MM.1S (cell line): ENCODE measurements around the gene TRMT10B.

Source experiments
- DNase-seq: peaks from one replicate; pipeline ENCODE4 v3.0.0-alpha.2; 2015
- H2AFZ ChIP-seq: fragments of 300-600 bp; sonication (generic); 2 replicates; pipeline ENCODE4 v1.6.0; 2016; ENCODE audit warnings: antibody characterized with exemption, low read length
- H3F3A ChIP-seq: fragments of 300-600 bp; sonication (generic); 2 replicates; pipeline ENCODE4 v1.6.1; 2016; ENCODE audit warnings: mild to moderate bottlenecking, antibody characterized with exemption, low read length, moderate library complexity, mixed read lengths; ENCODE audit not compliant: insufficient read depth
- H3K27ac ChIP-seq: fragments of 300-600 bp; sonication (generic); 2 replicates; pipeline ENCODE4 v1.5.1; 2016; ENCODE audit warnings: mild to moderate bottlenecking, low read length
- H3K27me3 ChIP-seq: fragments of 300-600 bp; sonication (generic); replicated peaks from 2 replicates; pipeline ENCODE4 v1.6.0; 2016; ENCODE audit warnings: low read length; ENCODE audit not compliant: insufficient read depth
- H3K36me3 ChIP-seq: fragments of 300-600 bp; sonication (generic); replicated peaks from 2 replicates; pipeline ENCODE4 v1.6.1; 2016; ENCODE audit warnings: mild to moderate bottlenecking, low read length, mixed read lengths; ENCODE audit not compliant: insufficient read depth
- H3K4me1 ChIP-seq: fragments of 300-600 bp; sonication (generic); 2 replicates; pipeline ENCODE4 v1.6.1; 2016; ENCODE audit warnings: low read length, mixed read lengths
- H3K4me2 ChIP-seq: fragments of 300-600 bp; sonication (generic); 2 replicates; pipeline ENCODE4 v1.6.0; 2016; ENCODE audit warnings: low read depth, low read length
- H3K4me3 ChIP-seq: fragments of 300-600 bp; sonication (generic); 2 replicates; pipeline ENCODE4 v1.5.1; 2016; ENCODE audit warnings: low read length, mixed read lengths
- H3K79me2 ChIP-seq: fragments of 300-600 bp; sonication (generic); 2 replicates; pipeline ENCODE4 v1.6.1; 2016; ENCODE audit warnings: mixed run types, low read length, mixed read lengths
- H3K9ac ChIP-seq: fragments of 300-600 bp; sonication (generic); 2 replicates; pipeline ENCODE4 v1.6.1; 2016; ENCODE audit warnings: low read length, mixed read lengths
- H3K9me2 ChIP-seq: fragments of 300-600 bp; sonication (generic); replicated peaks from 2 replicates; pipeline ENCODE4 v1.6.1; 2016; ENCODE audit warnings: mild to moderate bottlenecking, low read length, mixed read lengths; ENCODE audit not compliant: insufficient read depth
- H3K9me3 ChIP-seq: fragments of 300-600 bp; sonication (generic); replicated peaks from 2 replicates; pipeline ENCODE4 v1.6.1; 2016; ENCODE audit warnings: mild to moderate bottlenecking, low read length, mixed read lengths; ENCODE audit not compliant: insufficient read depth
- H4K20me1 ChIP-seq: fragments of 300-600 bp; sonication (generic); 2 replicates; pipeline ENCODE4 v1.6.1; 2016; ENCODE audit warnings: mild to moderate bottlenecking, low read length, moderate library complexity, mixed read lengths; ENCODE audit not compliant: insufficient read depth
- CTCF ChIP-seq: fragments of 300-600 bp; sonication (generic); IDR thresholded peaks from 2 replicates; pipeline ENCODE4 v1.5.1; 2016; ENCODE audit warnings: antibody characterized with exemption, low read length, mixed read lengths
- EZH2 ChIP-seq: fragments of 300-600 bp; sonication (generic); optimal IDR thresholded peaks from 2 replicates; pipeline ENCODE3; 2017; ENCODE audit warnings: low read depth, mild to moderate bottlenecking, antibody characterized with exemption, low read length, mixed read lengths
- EZH2phosphoT487 ChIP-seq: fragments of 300-600 bp; sonication (generic); IDR thresholded peaks from 2 replicates; pipeline ENCODE4 v1.6.1; 2018; ENCODE audit warnings: antibody characterized with exemption, low read length

The TRMT10B gene

GRCh38 chr9:37740128-37740527, 13.5 kb upstream of the TRMT10B start:
- Histone ChIP-seq H3K4me3 (no peak overlapping the region), H3K27me3 (no peaks in the 10 kb centered on the region), H2AFZ (no peak overlapping the region), H3K79me2 (no peaks in the 10 kb centered on the region), H4K20me1 (no peaks in the 10 kb centered on the region), H3K9me3 (no peaks in the 10 kb centered on the region), H3K4me2 (no peak overlapping the region), H3K36me3 (no peaks in the 10 kb centered on the region), H3K9me2 (no peaks in the 10 kb centered on the region), H3K9ac (no peak overlapping the region), H3K27ac (no peak overlapping the region), H3F3A (no peaks in the 10 kb centered on the region), H3K4me1 (no peaks in the 10 kb centered on the region)
- no peak for DNase-seq
- no peak for TF ChIP-seq CTCF
- TF ChIP-seq EZH2, result no peak
- no peak for TF ChIP-seq EZH2phosphoT487

GRCh38 chr9:37740631-37741328, 12.8 kb upstream of the TRMT10B start:
- no peak overlapping the region for H3K27ac ChIP-seq
- H4K20me1 ChIP-seq, result no peaks in the 10 kb centered on the region
- H3K9me3 ChIP-seq, result no peaks in the 10 kb centered on the region
- TF ChIP-seq EZH2phosphoT487 (no peak), EZH2 (no peak)
- no peaks in the 10 kb centered on the region for H3K79me2 ChIP-seq
- no peaks in the 10 kb centered on the region for H3F3A ChIP-seq
- H3K9me2 ChIP-seq, result no peaks in the 10 kb centered on the region
- H3K36me3 ChIP-seq, result no peaks in the 10 kb centered on the region
- H3K4me2 ChIP-seq, result no peak overlapping the region
- no peak for DNase-seq
- H3K4me3 ChIP-seq, result no peak overlapping the region
- H3K4me1 ChIP-seq, result no peaks in the 10 kb centered on the region
- no peak overlapping the region for H2AFZ ChIP-seq
- no peaks in the 10 kb centered on the region for H3K27me3 ChIP-seq
- no peak overlapping the region for H3K9ac ChIP-seq

- Histone ChIP-seq H3K79me2 (no peaks in the 10 kb centered on the region), H3K4me1 (no peaks in the 10 kb centered on the region), H2AFZ (no peak overlapping the region), H3K27me3 (no peaks in the 10 kb centered on the region), H3K4me3 (no peak overlapping the region), H4K20me1 (no peaks in the 10 kb centered on the region), H3K9ac (no peak overlapping the region), H3K36me3 (no peaks in the 10 kb centered on the region), H3F3A (no peaks in the 10 kb centered on the region), H3K9me2 (no peaks in the 10 kb centered on the region), H3K9me3 (no peaks in the 10 kb centered on the region), H3K4me2 (no peak overlapping the region), H3K27ac (no peak overlapping the region)
- no peak for DNase-seq
- TF ChIP-seq EZH2phosphoT487, result no peak
- no peak for TF ChIP-seq CTCF
- TF ChIP-seq EZH2, result no peak
Observed at GRCh38 chr9:37745970-37746369, 7.6 kb upstream of the TRMT10B start.

GRCh38 chr9:37746448-37747270, 6.9 kb upstream of the TRMT10B start:
- H3K4me2 ChIP-seq, result no peak overlapping the region
- no peak overlapping the region for H3K27ac ChIP-seq
- H3K27me3 ChIP-seq, result no peaks in the 10 kb centered on the region
- H2AFZ ChIP-seq, result no peak overlapping the region
- H3K9me2 ChIP-seq, result no peaks in the 10 kb centered on the region
- no peaks in the 10 kb centered on the region for H4K20me1 ChIP-seq
- H3K9ac ChIP-seq, result no peak overlapping the region
- no peaks in the 10 kb centered on the region for H3K79me2 ChIP-seq
- TF ChIP-seq CTCF, result no peak
- no peak for TF ChIP-seq EZH2phosphoT487
- TF ChIP-seq EZH2, result no peak
- no peaks in the 10 kb centered on the region for H3K9me3 ChIP-seq
- no peaks in the 10 kb centered on the region for H3F3A ChIP-seq
- H3K36me3 ChIP-seq, result no peaks in the 10 kb centered on the region
- H3K4me1 ChIP-seq, result no peaks in the 10 kb centered on the region
- no peak overlapping the region for H3K4me3 ChIP-seq
- no peak for DNase-seq
